H4 (cell line): Measurements from ENCODE around the gene KLHDC3. TPM values are rescaled to one million over a fixed set of nuclear protein-coding genes. Genes with fewer than 3 reads are reported as not detected.
A peak's percentile ranks its signal among the peaks of the same experiment; 100 is the strongest.

Experiments used
- DNase-seq: peaks from one replicate; pipeline ENCODE4 v3.0.0-alpha.2; 2015; ENCODE audit warnings: low spot score
- total RNA-seq: library from RNA; depleted of rRNA; stranded (reverse); fragments of >200 nt; shearing (Covaris generic); gene quantifications from 2 replicates; pipeline ENCODE4 v1.2.3, GENCODE V29; 2014; rRNA removed

Gene KLHDC3
- 77.4 and 95.0 TPM in 2 replicates for total RNA-seq

- peak; percentile 100 for DNase-seq
Observed at GRCh38 chr6:43013843-43014433, at the start of gene KLHDC3, which contains the start of gene MEA1. Gene KLHDC3, plus strand, starts transcription at chr6:43014249. Its CDS starts 2,944 bp downstream, at chr6:43017193. Gene MEA1, minus strand, starts transcription at chr6:43013946. Its CDS starts 133 bp downstream, at chr6:43013813.

DNA sequence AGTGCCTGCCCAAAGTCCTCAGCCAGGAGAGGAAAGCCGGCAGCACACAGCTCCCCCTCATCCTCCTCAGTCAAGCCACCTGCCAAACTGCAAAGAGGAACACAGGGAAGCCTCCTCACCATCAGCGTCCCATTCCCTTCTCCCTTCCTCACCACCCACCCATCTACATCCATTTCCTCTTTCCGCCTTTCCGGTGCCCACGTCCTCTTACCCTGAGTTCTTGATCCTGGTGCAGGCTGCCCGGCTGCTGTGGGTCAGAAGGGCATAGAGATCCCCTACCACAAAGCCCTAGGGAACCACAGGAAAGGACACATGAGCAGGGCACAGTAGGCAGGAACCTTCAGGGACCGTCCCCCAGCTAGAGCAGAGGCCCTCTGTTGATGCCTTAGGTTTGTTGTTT is 47.5 kb upstream of the KLHDC3 start:
- no peak for DNase-seq

DNA sequence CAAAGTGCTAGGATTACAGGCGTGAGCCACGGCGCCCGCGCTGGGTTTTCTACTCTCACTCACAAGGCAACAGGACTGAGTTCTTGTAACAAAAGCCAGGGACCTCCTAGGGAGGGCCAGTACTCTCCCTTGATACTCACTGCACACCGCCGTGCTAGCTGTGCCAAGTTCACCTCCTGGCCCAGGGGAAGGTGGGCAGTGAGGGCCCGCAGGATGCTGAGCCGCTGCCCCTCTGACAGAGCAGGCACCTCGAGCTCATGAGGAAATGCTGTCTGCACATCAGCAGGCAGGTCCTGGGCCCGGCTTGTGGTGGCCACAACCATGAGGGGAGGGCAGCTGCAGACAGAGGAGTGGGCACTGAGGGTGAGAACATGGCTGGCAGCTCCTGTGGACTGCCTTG is 46.8 kb upstream of the KLHDC3 start:
- DNase-seq: no peak

DNA sequence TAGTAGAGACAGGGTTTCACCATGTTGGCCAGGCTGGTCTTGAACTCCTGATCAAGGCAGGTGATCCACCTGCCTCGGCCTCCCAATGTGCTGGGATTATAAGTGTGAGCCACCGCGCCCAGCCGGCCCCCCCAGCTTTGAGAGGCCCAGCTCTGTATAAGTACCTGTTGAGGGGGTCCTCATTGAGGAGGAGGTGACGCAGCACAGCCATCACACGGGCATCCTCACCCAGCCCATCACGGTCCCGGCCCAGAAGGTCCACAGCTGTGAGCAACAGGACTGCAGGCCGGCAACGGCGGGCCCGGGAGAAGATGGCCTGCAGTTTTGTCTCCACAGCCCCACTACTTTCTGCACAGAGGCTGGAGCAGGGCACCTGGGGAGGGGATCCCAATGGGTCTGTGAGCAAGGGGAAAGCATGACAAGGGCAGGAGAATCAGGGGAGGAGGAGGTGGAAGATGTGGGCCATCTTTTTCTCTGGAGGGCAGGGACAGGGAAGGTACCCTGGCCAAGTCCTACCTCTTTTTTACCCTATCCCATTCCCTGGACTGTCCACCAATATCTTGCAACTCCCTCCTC is 45.8 kb upstream of the KLHDC3 start:
- no peak for DNase-seq

DNA sequence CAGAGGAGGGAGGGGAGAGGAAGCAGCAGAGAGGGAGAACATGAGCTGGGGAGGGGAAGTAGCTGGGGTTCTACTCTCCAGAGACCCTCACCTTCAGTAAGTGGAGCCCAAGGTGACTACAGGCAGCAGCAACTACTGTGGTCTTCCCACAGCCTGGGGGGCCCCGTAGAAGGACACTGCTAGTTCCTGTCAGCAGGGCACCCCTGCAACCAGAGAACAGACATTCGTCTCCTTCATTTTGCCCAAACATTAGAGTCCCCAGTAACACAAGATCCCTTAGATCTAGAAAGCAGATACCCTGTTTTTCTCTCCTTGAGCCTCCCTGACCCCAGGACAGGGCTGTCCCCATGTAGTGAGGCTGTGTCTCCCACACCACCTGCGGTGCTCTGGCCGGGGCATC is 45.3 kb upstream of the KLHDC3 start:
- DNase-seq: no peak

DNA sequence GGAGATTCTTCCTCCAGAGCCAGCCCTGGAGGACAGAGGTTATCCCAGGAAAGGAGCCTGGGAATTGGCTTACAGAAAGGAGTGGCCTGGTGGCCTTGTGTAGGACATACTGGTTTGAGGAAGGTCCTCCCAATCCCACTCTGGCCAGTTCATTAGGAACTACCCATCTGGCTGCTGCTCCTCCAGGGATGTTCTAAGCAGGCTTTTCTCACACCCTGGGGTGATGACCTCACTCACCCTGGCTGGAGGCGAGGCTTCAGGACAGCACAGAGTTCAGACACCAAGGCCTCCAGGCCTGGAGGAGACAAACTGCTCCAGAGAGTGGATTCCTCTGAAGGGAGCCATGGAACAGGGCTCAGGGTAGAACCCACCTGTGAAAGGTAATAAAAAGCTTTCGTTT is 44.6 kb upstream of the KLHDC3 start:
- DNase-seq: no peak

DNA sequence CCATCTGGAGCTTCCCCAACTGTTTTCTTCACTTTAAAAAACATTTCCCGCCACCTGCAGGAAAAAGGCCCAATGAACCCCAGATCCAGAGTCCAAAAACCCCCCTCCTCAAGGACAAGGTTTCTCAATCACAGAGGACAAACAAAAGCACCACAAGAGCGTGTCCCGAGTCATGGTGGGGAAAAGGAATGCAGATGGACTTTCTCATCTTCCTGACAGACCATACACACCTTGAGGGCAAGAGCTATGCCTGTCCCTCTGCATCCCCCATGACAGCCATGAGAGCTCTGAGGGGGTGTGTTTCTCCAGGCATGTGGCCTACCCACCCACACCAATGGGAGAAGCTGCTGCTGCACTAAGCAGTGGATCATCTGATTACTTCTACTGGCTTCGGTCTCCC is 44.1 kb upstream of the KLHDC3 start:
- DNase-seq: no peak

DNA sequence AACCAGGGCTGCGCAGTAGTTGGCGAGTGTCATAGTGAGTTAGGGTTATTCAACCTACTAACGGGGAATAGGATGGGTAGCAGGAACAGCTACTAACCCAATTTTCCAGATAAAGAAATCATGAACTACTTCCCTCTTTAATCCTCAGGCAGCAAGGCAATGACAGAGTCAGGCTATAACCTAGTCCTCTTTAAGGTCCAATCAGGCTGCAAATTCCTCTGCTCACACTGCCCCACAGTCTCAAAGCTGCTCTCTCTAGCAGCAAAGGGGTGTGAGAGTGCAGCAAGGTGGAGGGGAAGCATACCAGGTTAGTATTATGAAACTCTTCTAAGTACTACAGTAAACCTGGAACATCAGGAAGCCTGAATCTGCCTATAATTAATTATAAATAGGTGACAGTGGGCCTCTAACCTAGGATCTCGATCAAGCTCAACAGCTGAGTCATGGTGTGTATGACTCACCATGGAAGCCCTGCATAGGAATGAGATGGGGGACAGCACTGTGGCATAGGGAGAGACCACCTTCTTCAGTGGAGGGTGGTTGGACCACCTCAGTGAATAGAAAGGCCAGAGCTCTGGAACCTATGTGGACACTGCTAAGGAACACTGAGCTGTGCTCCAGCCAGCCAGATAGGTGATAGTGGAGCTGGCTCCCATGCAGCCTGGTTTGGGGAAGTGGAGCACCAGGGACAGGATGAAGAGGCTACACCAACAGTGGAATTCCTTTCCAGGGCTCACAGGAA is 43.0 kb upstream of the KLHDC3 start:
- DNase-seq: no peak

DNA sequence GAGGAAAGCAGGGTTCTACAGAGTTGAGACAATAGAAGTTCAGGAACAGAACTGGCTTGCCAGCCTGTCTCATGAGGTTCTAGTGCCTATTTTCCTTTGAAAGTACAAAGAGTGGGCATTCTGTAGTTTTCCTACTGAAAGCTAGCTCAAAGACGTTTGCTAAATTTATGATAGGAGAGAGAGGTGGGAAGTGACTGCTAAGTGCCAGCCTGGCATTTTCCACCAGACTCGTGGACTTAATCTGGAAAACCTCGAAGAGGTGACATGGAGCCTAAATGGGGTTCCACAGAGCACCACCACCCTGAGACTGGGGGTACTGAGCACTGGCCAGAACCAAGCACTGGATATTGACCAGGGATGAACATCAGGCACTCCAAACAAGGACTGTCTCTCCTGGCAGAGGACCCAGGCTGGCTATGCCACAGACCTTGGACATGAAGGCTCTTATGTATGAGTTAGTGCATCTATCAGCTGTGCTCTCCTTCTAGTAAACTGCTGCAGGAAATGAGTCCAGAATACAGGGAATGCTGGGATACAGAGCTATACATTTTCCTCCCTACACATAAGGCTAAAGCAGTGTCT is 42.2 kb upstream of the KLHDC3 start:
- no peak for DNase-seq

- no peak for DNase-seq
Observed at GRCh38 chr6:42973926-42974325, 40.1 kb upstream of the KLHDC3 start.

DNA sequence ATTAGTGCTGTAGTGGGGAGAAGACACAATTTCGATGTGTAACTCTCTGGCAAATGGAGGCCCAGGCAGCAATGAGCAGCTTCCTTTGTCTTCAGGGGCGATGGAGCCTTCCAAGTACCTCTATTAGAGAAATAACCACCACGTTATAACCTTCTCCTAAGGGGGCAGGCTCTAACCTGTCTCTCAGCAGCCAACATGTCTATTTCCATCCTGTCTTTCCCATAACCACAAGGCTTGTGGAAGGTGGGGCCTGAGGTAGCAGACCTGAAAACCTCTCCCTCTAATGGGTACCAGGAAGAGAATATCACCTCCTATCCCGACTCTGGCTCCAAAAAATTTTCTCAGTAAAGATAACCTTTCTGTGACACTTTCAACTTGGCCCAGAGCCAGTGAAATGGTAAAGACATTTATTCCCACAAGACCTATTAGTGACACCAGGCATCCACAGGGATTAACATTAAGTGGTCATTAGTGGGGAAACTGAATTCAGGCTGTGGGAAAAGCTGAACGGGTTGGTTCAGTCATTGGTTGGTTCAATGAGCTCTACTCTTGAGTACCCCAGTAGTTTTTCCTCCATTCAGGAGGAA is 39.0 kb upstream of the KLHDC3 start:
- DNase-seq: peak; percentile 5

DNA sequence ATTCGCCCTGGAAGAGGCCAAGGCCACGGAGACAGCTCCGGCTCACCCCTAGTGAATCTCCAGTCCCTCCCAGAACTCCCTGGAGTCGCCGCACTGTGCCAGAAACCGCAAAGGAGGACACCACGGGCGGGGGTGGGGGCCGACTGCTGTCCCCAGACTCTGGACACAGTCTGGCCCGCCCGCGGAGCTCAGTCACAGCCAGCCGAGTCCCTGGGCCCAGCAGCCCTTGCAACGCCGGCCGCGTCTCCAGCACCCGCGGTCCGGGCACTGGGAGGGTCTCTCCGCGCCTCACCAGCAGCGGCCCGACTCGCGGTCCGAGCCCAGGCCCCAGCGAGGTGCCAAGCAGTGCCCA is 35.6 kb upstream of the KLHDC3 start:
- peak; percentile 14 for DNase-seq

- peak; percentile 89 for DNase-seq
Observed at GRCh38 chr6:42978839-42979522, 35.1 kb upstream of the KLHDC3 start, which contains the start of gene PEX6. Gene PEX6, minus strand, starts transcription at chr6:42979181. Its CDS starts 31 bp downstream, at chr6:42979150.

GRCh38 chr6:42979523-42980177 is 34.4 kb upstream of the KLHDC3 start:
- no peak for DNase-seq

- no peak for DNase-seq
Observed at GRCh38 chr6:42981836-42982235, 32.2 kb upstream of the KLHDC3 start.

DNA sequence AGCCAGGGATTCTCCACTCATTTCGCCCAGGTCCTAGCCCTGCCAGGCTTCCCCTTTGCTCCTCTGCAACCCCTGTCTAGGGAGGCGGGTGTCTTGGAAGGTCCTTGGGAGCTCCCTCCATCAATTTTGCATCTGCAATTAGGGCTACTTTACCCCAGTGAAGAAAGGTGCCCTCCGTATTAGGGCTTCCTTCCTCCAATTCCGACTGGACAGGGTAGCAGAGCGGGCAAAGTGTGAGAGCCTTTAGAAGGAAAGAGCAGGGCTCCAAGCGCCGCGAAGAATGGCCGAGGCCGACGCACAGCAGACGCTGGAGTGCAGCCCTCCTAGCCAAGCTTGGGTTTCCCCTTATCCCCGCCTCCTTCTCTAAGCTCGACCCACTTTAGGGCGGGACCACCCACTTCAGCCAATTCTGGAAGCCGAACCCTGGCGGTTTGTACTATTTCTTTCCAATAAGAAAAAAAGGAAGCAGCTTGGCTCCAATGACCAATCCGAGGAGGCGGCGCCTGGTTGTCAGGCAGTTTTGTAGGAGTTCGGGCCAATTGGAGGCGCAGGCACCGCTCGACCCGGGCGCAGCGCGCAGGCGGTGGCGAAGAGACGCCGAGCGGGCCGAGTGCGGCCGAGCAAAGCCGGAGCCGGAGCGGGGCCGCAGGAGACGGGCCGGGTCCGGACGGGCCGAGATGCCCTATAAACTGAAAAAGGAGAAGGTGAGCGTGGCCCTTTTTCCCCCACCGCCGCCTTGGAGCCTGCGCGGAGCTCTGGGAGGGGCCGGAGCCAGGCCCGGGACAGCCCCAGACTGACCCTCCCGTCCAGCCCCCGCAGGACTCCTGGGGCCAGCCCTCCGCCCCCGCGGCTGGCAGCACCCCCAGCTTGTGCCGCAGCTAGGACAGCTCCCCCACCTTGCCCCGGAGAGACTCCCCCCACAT is 29.8 kb upstream of the KLHDC3 start, which contains the start of gene PPP2R5D:
Gene PPP2R5D (plus strand): TSS at position 570 of the 923 bp plus-strand sequence. CDS start 108 bp downstream, at position 678.
- peak; percentile 99 for DNase-seq

- no peak for DNase-seq
Observed at GRCh38 chr6:42984924-42985475, 29.0 kb upstream of the KLHDC3 start.

DNA sequence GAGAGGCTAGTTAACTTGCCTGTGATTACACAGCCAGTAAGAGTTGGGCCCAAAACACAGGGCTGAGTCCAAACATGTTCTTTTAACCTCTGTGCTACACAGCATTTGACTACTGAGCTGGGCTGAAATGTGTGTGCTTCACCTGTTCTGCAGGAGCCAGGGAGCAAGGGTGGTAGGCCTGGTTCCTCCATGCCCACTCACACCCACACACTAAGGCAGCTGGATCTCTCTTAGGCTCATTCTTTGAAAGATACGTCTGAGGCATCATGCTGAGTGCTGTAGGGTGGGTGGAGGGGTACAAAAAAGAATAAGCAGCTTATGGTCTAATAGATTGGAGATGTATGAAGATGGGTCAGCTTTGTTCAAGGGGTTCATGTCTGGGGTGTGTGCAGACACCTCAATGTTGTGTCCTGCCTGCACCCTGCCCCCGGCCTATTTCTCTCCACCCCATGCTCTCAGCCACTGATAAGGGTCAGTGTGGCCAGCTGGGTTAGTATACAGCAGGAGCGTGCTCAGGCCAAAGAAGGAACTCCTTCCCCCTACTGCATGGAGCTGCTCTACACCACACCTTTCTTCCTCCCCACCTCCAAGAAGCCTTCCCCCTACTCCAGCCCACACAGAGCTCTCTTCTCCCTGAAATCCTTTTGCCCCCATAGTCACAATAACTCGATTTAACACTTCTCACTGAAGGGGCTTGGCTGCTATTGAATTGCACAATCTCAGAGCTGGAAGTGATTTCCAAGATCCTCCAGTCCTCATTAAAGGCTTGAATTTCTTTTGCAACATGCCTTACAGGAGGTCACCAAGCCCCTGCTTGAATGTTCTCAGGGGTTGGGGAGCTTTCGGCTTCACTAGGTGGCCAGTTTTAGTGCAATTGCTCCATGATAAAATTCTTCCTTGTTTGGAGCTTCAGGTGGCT is 26.3 kb upstream of the KLHDC3 start:
- DNase-seq: no peak
